ENCODE results near the gene P4HB. TPM values are rescaled to one million over a fixed set of nuclear protein-coding genes. Genes with fewer than 3 reads are reported as not detected.

Gene P4HB
- total and polyA plus RNA-seq, 2 donors (not counting 1 experiment from before 2014, with no cell fraction given) = 37.4 to 191 TPM

GRCh38 chr17:81808778-81809555 is 51.4 kb downstream of the P4HB start:
- Mint-ChIP-seq H3K4me1 (no peaks in the 10 kb centered on the region), H3K27ac (no peak overlapping the region)
- intact Hi-C loops (cut with micrococcal nuclease) = no loop called here

More at GRCh38 chr17:81808778-81809555, 51.4 kb downstream of the P4HB start:
- ChIA-PET POLR2A (no interaction called here), CTCF (interaction anchor here (0.7 to 0.9 kb wide), 2 partner anchors 74 to 134 kb away, joined by 3 read pairs; no protein-coding TSS in a partner anchor)
- Histone ChIP-seq H4K20me1 (ENCODE audit: control insufficient read depth, insufficient read depth, low read length, poor library complexity, severe bottlenecking) (no peaks in the 10 kb centered on the region), H3K4me2 (replicated peaks; ENCODE audit: low read depth, low read length, poor library complexity, severe bottlenecking) (no peak overlapping the region), H3K27ac (ENCODE audit: low read length in 2 of 2) (no peak overlapping the region), H3K9me3 (ENCODE audit: control extremely low read depth in 1 of 3, control insufficient read depth in 2 of 3, insufficient read depth in 1 of 3, low read length in 2 of 3) (peaks cover 0 to 6% (median 0%) of the 10 kb centered on the region in 3 donors), H3K27me3 (replicated peaks in 1 of 4; ENCODE audit: control extremely low read depth in 1 of 4, control insufficient read depth in 3 of 4, insufficient read depth in 4 of 4, low read length in 3 of 4) (peaks cover 0 to 32% (median 5%) of the 10 kb centered on the region in 4 experiments), H3K4me1 (ENCODE audit: control insufficient read depth in 2 of 2, insufficient read depth in 2 of 2, low read length in 2 of 2) (no peaks in the 10 kb centered on the region), H3K79me2 (ENCODE audit: control insufficient read depth, insufficient read depth, low read length) (no peaks in the 10 kb centered on the region), H3K4me3 (ENCODE audit: control extremely low read depth in 1 of 5, extremely low read depth in 1 of 5, insufficient read depth in 1 of 5, low read depth in 2 of 5, low read length in 4 of 5) (no peak overlapping the region), H2AFZ (ENCODE audit: insufficient read depth, low read depth, low read length, poor library complexity, severe bottlenecking) (no peak overlapping the region), H3K36me3 (replicated peaks in 1 of 2; ENCODE audit: control extremely low read depth in 1 of 2, control insufficient read depth in 1 of 2, extremely low read depth in 1 of 2, insufficient read depth in 2 of 2, low read length in 1 of 2) (no peaks in the 10 kb centered on the region), H3K9ac (ENCODE audit: low read length) (no peak overlapping the region)
- 81% methylated on average over 20 of the region's 20 CpGs for WGBS (ENCODE audit: insufficient coverage)
- ATAC-seq (ENCODE audit: low read depth) (no peak), DNase-seq (no peak)
- H3K9me3 Mint-ChIP-seq (ENCODE audit: insufficient read depth) = no peaks in the 10 kb centered on the region
- TF ChIP-seq EZH2 (IDR thresholded peaks at IDR 0.05; ENCODE audit: borderline replicate concordance, insufficient read depth, low read depth, low read length, poor library complexity, severe bottlenecking) (no peak), CTCF (IDR thresholded peaks at IDR 0.05) (no peak)
- H3K4me3 Mint-ChIP-seq = no peak overlapping the region
- H3K27me3 Mint-ChIP-seq = peaks cover 11% of the 10 kb centered on the region

Data from B cell (primary cell).